GM21528 (cell line): ENCODE measurements around the gene SNED1.

Experiments used
- ATAC-seq: cut with Tn5 transposase; IDR thresholded peaks from one replicate; pipeline ENCODE4 v1.9.1; 2021; ENCODE audit warnings: mild to moderate bottlenecking, moderate library complexity; ENCODE audit not compliant: unreplicated experiment, low FRiP score

The SNED1 gene

GRCh38 chr2:240991378-240992263, 6.8 kb upstream of the SNED1 start:
- ATAC-seq, result no peak

DNA sequence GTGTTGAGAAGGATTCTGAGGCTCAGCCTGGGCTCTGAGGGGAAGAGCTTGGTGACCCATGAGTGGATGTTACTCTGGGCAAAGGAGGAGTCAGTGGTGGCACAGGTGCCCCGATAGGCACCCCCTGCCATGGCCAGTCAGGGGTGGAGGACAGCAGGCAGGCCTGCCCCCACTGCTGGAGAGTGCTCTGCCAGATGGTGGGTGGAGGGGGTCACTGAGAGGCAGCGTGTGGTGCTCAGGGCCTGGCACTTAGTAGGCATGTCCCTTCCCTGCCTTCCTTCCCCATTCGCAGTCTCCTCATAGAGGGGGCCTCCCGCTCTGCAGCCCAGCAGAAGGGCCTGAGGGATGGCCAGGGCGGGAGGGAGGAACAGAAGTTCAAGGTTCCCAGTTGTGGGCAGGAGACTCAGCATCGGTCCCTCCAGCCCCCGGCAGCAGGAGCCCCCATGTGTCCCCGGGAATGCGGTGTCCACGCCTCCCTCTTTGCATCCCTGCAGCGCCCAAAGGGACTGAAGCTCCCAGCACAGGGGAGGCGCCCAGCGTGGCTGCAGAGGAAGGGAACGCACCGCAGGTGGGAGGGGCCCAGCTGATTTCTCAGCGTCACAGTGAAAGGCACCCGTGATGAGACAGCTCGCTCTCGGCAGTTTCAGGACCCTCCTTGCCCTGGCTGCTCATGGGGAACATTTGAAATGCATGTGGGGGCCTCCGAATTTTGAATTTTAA, 5.7 kb upstream of the SNED1 start:
- no peak for ATAC-seq

DNA sequence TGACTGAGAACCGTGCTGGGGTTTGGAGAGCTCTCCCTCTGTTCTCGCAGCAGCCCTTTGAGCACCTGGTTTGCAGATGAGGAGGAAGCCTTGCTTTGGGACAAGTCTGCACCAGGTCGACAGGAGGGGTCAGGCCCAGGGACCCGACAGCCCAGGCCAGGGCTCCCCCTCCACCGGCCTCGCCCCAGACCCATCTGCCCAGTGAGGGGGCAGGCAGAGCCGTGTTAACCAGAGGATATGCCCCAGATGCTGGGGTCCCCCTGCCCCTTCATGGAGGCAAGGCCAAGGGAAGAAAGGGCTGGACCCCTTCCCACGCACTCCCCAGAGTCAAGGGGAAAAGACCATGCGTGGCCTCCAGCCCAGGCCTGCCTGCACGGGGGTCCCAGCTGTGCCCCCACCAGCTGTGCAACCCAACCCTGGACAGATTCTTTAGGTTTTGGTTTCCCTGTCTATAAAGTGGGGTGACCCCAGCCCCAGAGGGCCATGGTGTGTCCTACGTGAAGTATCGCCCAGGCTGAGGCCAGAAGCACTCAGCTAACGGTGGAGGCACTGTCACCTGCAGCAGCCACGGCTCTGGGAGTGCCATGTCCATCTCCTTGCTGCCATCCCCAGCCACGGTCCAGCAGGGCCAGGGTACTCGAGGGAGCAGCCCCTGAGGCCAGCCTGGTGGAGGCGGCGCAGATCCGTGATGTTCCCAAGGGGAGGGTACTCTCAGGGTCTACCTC, 4.8 kb upstream of the SNED1 start:
- ATAC-seq, result no peak

GRCh38 chr2:240994171-240994896, 4.1 kb upstream of the SNED1 start:
- no peak for ATAC-seq

DNA sequence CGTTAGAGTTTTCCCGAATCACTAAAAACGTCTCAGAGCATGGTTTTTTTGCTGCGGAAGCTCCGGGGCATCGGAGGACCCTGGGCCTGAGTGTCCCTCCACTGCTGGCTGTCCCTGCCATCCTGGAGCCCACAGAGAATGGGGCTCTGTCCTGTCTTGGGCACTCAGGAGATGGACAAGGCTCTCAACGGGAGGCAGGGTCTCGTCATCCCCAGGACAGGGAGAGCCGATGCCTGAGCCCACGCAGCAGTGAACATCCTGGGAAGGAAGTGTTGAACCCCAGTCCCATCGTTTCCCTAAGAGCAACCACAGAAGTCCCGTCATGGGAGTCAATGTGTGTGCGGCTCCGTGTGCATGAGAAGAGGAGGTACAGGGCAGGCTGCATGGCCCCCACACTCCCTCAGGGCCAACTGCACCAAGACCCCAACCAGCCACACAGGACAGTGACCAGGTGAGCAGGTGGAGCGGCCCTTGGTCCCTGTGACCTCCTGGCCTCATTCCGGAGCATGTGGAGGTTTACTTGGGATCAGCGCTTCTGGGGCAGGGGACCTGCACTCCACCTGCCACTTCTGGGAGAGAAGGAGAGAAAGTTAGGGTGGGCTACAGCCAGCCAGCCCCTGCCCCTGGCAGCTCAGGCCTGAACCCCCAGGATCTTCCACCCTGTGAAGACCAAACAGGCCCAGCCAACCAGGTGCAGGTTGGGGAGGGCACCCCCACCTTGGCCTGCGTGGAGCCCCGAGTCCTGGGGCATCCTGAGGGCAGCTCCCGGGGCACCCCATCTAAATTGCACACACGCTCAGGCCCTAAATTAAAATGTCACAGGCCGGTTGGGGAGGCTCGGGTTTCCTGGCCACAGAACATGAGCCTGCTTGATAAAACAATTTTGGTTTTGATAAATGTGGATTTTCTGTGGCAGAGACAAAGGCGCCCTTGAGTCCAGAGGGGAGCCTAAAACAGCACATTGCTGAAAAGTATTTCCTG, 3.1 kb upstream of the SNED1 start:
- ATAC-seq, result no peak

DNA sequence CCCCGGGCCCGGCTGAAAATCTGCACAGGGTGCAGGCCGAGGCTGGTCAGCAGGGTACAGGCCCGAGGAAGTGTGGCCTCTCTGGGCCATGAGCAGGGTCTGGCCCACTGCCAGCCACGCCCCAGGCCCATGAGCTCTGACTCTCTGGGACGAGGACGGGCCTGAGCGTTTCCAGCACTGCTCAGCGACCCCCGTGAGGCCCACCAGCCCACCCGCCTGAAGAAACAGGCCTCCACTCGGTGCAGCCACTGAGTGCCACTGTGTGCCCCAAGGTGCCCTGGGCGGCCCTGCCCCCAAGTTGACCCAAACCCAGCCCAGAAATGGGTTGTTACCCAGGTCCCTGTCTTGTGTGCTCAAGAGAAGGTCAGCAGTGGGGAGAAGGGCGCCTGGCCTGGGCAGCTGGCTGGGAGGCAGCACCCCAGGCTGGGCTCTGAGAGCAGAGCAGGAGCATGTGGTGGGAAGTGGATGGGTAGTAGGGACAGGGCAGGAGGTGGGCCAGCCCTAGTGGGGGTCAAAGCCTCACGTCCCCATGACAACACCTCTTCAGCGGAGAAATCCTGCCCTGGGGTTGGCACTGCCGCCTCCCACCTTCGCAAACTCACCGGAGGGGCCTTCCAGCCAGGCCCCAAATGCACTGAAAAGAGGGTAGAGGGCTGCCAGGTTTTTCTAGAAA, 2.1 kb upstream of the SNED1 start:
- ATAC-seq, result no peak

DNA sequence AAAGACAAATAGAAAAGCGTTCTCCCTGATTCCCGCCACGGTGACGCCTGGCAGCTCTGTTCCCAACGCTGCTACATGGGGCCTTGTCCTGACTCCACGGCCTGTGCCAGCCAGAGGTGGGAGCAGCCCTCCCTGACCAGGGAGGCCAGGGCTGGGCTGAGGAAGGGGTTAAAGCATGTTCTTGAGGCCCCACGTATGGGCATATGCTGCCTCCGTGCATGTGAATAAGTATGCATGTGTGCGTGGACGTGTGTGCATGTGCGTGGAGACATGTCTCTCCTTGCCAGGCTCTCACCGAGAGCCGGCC, 1.6 kb upstream of the SNED1 start:
- no peak for ATAC-seq

- ATAC-seq, result no peak
These were observed 1.1 kb upstream of the SNED1 start for GRCh38 chr2:240997141-240997855.

DNA sequence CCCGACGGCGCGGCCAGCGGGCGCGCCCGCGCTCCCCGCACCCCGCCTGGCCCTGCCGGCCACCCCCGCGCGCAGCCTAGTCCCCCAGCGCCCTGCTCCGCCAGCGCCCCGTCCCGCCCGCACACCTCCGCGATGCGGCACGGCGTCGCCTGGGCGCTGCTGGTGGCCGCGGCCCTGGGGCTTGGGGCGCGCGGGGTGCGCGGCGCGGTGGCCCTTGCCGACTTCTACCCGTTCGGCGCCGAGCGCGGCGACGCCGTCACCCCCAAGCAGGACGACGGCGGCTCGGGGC, 232 bp downstream of the SNED1 start:
- no peak for ATAC-seq

- no peak for ATAC-seq
These were observed 775 bp downstream of the SNED1 start for GRCh38 chr2:240998995-240999791.

GRCh38 chr2:240999873-241000541, 1.6 kb downstream of the SNED1 start:
- ATAC-seq, result no peak

- no peak for ATAC-seq
These were observed 2.5 kb downstream of the SNED1 start for GRCh38 chr2:241000831-241001321.

- no peak for ATAC-seq
These were observed 3.2 kb downstream of the SNED1 start for GRCh38 chr2:241001413-241002274.

DNA sequence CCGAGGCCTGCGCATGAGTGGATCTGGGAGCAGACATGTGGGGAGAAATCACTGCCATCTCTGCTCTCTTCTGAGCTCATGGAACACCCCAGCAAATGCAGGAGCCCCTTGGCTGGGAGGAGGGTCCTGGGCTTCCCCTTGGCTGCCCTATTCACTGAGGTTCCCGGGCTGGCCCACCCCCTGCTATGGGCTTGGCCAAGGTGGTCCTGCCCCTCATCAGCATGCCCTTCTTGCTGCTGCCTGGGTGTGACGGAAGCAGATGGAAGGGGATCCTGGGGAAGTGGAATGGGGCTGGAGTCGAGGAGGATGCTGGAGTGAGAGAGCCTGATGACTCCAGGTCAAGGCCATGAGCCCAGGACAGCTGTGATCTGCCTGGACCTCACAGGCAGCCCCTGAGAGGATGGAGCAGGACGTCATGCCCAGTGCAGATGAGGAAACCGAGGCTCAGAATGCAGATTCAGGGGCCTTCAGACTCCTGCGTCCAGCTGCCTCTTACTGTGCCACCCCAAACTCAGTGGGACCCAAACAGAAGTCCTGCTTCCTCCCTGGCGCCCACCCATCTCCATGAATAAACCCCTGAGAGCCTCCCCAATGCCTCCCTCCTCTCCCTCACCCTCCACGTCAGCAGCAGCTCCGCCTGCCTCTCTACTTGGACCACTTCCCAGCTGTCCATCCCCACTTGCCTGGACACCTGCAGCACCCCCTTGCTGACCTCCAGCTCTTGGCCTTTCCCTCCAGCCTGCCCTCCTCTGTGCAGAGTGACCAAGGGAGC, 4.0 kb downstream of the SNED1 start:
- no peak for ATAC-seq

DNA sequence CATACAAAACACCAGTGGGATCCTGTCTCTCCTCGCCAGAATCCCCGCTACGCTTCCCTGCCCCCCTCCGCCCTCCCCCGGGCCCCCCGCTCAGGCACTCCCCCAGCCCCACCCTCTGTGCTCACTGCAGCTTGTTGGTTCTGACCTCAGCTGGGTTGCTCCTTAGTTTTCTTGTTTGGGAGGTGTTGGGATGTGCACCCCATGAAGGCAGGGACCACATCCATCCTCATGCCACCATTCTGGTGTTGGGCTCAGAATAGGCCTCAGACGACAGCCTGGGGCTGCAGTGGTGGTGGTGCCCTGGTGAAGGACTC, 4.6 kb downstream of the SNED1 start:
- ATAC-seq, result no peak

DNA sequence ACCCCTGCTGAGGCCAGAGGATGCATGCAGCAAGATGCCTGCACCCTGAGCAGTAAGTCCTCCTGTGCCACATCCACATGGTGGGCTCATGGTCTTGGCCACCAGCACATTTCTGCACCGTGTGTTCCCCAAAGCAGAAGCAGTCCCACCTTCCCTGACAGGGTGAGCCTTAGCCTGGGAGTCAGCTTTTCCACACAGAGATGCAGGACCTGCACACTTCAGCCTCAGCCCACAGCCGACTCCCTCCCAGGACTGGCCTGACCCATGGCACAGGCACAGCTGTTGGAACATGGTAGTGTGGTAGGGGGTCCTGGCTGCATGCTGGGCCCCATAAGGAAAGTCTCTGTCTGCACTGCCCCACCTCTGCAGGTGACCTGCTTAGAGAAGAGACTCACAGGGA, 5.0 kb downstream of the SNED1 start:
- ATAC-seq, result no peak
